Aorta (tissue), 5 donors: ENCODE data around the gene MEF2B. TPM values are rescaled to one million over a fixed set of nuclear protein-coding genes. Genes with fewer than 3 reads are reported as not detected.
"Not testable (repeated sequence)": the region's sequence is repeated elsewhere in the genome, so short reads cannot be mapped to it uniquely, and the experiment has no call there.

Experiments used
- ATAC-seq: fragments of 200-7000 bp; cut with Tn5 transposase; one replicate; pipeline ENCODE4 v1.9.1; 2022; ENCODE audit warnings: moderate library complexity; ENCODE audit not compliant: low FRiP score
- DNase-seq, 2 donors: peaks; one replicate each; pipeline ENCODE4 v3.0.0-alpha.2; 2020
- H3K27ac ChIP-seq, 2 donors: one replicate each; pipeline ENCODE4 v1.5.1; 2013; ENCODE audit warnings: low read length in 2 of 2, mild to moderate bottlenecking in 2 of 2, moderate library complexity in 2 of 2, control low read depth in 1 of 2, inconsistent platforms in 1 of 2, low read depth in 1 of 2
- H3K27me3 ChIP-seq, 2 donors: one replicate each; pipeline ENCODE4 v1.6.1; 2013; ENCODE audit warnings: control low read depth in 1 of 2, low read length in 1 of 2, mild to moderate bottlenecking in 1 of 2, moderate library complexity in 1 of 2; ENCODE audit not compliant: insufficient read depth in 2 of 2, control insufficient read depth in 1 of 2
- H3K36me3 ChIP-seq, 2 donors: one replicate each; pipeline ENCODE4 v1.6.1; 2013; ENCODE audit warnings: control low read depth in 1 of 2, low read length in 1 of 2, mild to moderate bottlenecking in 1 of 2; ENCODE audit not compliant: insufficient read depth in 2 of 2, control insufficient read depth in 1 of 2
- H3K4me1 ChIP-seq, 2 donors: one replicate each; pipeline ENCODE4 v1.6.1; 2013; ENCODE audit warnings: low read length in 2 of 2, control low read depth in 1 of 2, mild to moderate bottlenecking in 1 of 2, moderate library complexity in 1 of 2; ENCODE audit not compliant: insufficient read depth in 2 of 2, control insufficient read depth in 1 of 2
- H3K4me3 ChIP-seq, 2 donors: one replicate each; pipeline ENCODE4 v1.5.1; 2013; ENCODE audit warnings: low read length in 2 of 2, control low read depth in 1 of 2, mild to moderate bottlenecking in 1 of 2
- H3K9me3 ChIP-seq: one replicate; pipeline ENCODE4 v1.6.1; 2013; ENCODE audit warnings: mild to moderate bottlenecking, low read length; ENCODE audit not compliant: control insufficient read depth
- WGBS, 2 donors: extraction: QIAGEN DNeasy Blood & Tissue Kit; methylation state at CpG; one replicate each; pipeline ENCODE4 v1.1.7; 2013; 5-methylcytosine and 5-hydroxymethylcytosine counted together
- intact Hi-C, 2 donors: fragments of 100-400 bp; cut with DNase I; formaldehyde crosslinking; loops; one replicate each; pipeline versions ENCODE4 v1.14.2 to v1.15.0; 2022
- polyA plus RNA-seq, 2 donors: library from polyadenylated mRNA; stranded (reverse); fragments of 200-250 nt; gene quantifications; one replicate each; pipeline ENCODE4 v1.2.3, GENCODE V29; 2013
- total RNA-seq, 2 donors: library from RNA; stranded (reverse); fragmentation: NEBNext Ultra II Directional; extraction: Animal tissue kit (Norgen Biotek cat#: 25700); gene quantifications; one replicate each; pipeline ENCODE4 v1.2.1, GENCODE V29; 2021
- donor health status: healthy with polysubstance abuse.
- donor health status: Bipolar disorder and iron deficiency.
- donor health status: DM: no; HTN: no; CAD: no.
- donor health status: DM: no; HTN: no; CAD: no.
- donor health status: DM: yes; HTN: yes; CAD: no.

Gene MEF2B
- total and polyA plus RNA-seq, 4 donors, result 1.6 to 2.4 (median 1.8) TPM; not detected in 1

GRCh38 chr19:19154768-19155494, 15.1 kb downstream of the MEF2B start:
- no peaks in the 10 kb centered on the region for H3K9me3 ChIP-seq
- intact Hi-C loops, result no loop called here
- no peak overlapping the region for H3K27ac ChIP-seq
- H3K27me3 ChIP-seq, result no peaks in the 10 kb centered on the region
- DNase-seq (no peak), ATAC-seq (no peak)
- 96 to 99% methylated on average over 6 of the region's 6 CpGs for WGBS, 2 donors
- no peaks in the 10 kb centered on the region for H3K4me1 ChIP-seq
- H3K36me3 ChIP-seq, result no peaks in the 10 kb centered on the region
- no peak overlapping the region for H3K4me3 ChIP-seq

DNA sequence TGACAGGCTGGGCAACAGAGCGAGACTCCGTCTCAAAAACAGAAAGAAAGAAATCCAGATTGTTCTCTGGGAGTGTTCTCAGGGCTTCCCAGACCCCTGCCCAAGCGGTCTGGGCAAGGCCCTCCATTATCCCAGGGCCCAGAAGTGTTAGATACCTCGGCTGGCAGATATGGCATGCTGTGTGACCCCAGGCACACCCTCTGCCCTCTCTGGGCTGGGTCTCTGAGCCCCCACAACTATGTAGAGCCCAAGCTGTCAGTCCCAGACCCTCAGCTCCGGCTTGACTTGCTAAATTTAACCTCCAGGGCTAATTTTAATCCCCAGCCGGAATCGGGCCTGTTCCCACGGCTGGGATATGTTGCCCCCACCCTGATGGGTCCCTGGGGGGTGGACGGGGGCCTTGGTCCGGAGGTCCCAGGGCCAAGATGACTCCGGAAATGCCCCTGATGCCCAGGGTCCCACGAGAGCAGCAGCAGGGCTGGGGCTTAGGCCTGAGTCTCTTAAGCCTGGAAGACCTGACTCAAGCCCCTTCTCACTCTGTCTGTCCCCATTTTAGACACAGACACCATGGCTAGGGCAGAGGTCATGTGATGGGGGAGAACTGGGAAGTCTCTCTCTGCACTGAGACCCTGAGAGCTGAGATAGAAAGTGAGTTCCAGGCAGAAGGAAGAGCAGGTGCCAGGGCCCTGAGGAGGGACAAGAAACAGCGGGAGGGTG, 17.2 kb downstream of the MEF2B start:
- H3K27me3 ChIP-seq, result no peaks in the 10 kb centered on the region
- 37 to 50% methylated on average over 13 of the region's 13 CpGs for WGBS, 2 donors
- H3K9me3 ChIP-seq, result no peaks in the 10 kb centered on the region
- DNase-seq (no peak), ATAC-seq (no peak)
- intact Hi-C loops, result no loop called here
- H3K4me3 ChIP-seq, result no peak overlapping the region
- no peaks in the 10 kb centered on the region for H3K4me1 ChIP-seq
- H3K27ac ChIP-seq, result no peak overlapping the region
- peaks cover 0 to 4% of the 10 kb centered on the region in 2 donors for H3K36me3 ChIP-seq

- H3K27ac ChIP-seq, result no peak overlapping the region
- DNase-seq (no peak), ATAC-seq (no peak)
- no peaks in the 10 kb centered on the region for H3K4me1 ChIP-seq
- intact Hi-C loops, result no loop called here
- peaks cover 0 to 4% of the 10 kb centered on the region in 2 donors for H3K36me3 ChIP-seq
- no peak overlapping the region for H3K4me3 ChIP-seq
- no peaks in the 10 kb centered on the region for H3K9me3 ChIP-seq
- no peaks in the 10 kb centered on the region for H3K27me3 ChIP-seq
- WGBS, 2 donors, result 77 to 83% methylated on average over 11 of the region's 11 CpGs
These were observed 18.6 kb downstream of the MEF2B start for GRCh38 chr19:19151418-19151817.

DNA sequence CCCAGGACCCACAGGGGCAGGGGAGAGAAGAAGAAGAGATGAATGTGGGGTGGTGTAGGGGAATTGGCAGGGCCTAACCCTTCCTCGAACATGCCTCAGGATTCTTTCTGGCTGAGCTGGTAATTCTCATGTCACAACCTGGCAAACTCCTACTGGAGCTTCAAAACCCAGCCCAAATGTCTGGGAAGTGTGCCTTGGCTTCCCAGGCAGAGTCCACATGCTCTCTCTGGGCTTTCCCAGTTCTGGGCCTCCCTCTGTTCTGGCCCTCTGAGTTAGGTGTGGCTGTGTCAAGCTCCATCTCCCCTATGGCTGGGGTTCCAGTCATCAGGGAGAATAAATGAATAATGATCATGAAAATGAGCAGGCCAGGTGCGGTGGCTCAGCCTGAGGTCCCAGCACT, 20.6 kb downstream of the MEF2B start:
- Histone ChIP-seq H3K4me1 (no peaks in the 10 kb centered on the region), H3K36me3 (peaks cover 0 to 4% of the 10 kb centered on the region in 2 donors), H3K4me3 (no peak overlapping the region), H3K27ac (no peak overlapping the region), H3K27me3 (no peaks in the 10 kb centered on the region), H3K9me3 (no peaks in the 10 kb centered on the region)
- intact Hi-C loops, result loop anchor here in 1 of 2 donors (5.0 kb wide), 1 partner anchor 193 kb away; no protein-coding TSS in a partner anchor
- ATAC-seq, result no peak
- no peak for DNase-seq
- 83 to 85% methylated on average over 2 of the region's 2 CpGs for WGBS, 2 donors

GRCh38 chr19:19148504-19148903, 21.6 kb downstream of the MEF2B start:
- H3K4me1 ChIP-seq, H3K36me3 ChIP-seq, DNase-seq, ATAC-seq, H3K9me3 ChIP-seq, H3K4me3 ChIP-seq, H3K27ac ChIP-seq, H3K27me3 ChIP-seq: not testable (repeated sequence)
- WGBS, 2 donors, result 97 to 98% methylated on average over 8 of the region's 8 CpGs
- intact Hi-C loops, result loop anchor here in 1 of 2 donors (5.0 kb wide), 1 partner anchor 194 kb away; no protein-coding TSS in a partner anchor

DNA sequence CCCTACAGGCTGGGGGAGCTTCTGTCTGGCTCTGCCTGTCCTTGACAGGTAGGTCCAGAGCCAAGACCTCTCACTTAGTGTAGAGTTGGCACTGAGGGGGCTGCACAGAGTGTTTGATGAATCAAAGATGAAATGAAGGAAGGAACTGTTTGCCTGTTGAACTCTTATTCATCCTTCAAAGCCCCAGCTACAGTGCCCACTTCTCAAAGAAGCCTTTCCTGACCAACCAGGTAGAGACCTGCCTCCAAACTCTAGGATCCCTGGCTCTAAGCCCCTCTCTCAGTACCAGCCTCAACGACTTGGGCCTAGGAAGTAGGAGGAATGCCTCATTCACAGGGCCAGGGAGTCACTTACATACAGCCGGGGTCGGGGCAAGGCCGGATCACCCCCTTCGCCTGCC, 22.7 kb downstream of the MEF2B start:
- no peaks in the 10 kb centered on the region for H3K4me1 ChIP-seq
- intact Hi-C loops, result loop anchor here in 1 of 2 donors (2.0 to 5.0 kb wide), 2 partner anchors 27 to 195 kb away; no protein-coding TSS in a partner anchor
- H3K27ac ChIP-seq, result no peak overlapping the region
- H3K9me3 ChIP-seq, result no peaks in the 10 kb centered on the region
- peaks cover 0 to 4% of the 10 kb centered on the region in 2 donors for H3K36me3 ChIP-seq
- ATAC-seq (no peak), DNase-seq (no peak)
- no peaks in the 10 kb centered on the region for H3K27me3 ChIP-seq
- 94 to 95% methylated on average over 5 of the region's 5 CpGs for WGBS, 2 donors
- H3K4me3 ChIP-seq, result no peak overlapping the region

DNA sequence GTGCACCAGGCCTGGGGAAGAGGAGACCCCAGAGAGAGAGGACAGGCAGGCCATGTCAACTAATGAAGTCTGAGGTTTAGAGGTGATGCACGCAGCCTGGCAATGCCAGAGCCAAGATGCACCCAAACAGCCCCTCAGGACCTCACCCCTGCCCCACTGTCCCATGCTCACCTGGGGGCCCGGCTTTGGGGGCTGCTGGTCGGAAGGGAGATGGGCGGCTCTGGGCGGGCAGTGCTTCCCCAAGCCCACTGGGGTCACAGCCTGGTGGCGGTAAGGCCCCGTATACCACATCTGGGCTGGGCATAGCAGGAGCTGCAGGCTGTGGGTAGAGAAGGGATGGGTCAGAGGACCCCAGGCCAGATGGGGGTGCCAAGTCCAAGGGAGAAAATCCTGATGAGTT, 23.2 kb downstream of the MEF2B start:
- Histone ChIP-seq H3K4me3 (no peak overlapping the region), H3K36me3 (peaks cover 0 to 4% of the 10 kb centered on the region in 2 donors), H3K9me3 (no peaks in the 10 kb centered on the region), H3K27me3 (no peaks in the 10 kb centered on the region), H3K27ac (no peak overlapping the region), H3K4me1 (no peaks in the 10 kb centered on the region)
- WGBS, 2 donors, result 93 to 97% methylated on average over 7 of the region's 7 CpGs
- DNase-seq (no peak), ATAC-seq (no peak)
- intact Hi-C loops, result loop anchor here in 1 of 2 donors (2.0 to 5.0 kb wide), 2 partner anchors 28 to 195 kb away; no protein-coding TSS in a partner anchor

DNA sequence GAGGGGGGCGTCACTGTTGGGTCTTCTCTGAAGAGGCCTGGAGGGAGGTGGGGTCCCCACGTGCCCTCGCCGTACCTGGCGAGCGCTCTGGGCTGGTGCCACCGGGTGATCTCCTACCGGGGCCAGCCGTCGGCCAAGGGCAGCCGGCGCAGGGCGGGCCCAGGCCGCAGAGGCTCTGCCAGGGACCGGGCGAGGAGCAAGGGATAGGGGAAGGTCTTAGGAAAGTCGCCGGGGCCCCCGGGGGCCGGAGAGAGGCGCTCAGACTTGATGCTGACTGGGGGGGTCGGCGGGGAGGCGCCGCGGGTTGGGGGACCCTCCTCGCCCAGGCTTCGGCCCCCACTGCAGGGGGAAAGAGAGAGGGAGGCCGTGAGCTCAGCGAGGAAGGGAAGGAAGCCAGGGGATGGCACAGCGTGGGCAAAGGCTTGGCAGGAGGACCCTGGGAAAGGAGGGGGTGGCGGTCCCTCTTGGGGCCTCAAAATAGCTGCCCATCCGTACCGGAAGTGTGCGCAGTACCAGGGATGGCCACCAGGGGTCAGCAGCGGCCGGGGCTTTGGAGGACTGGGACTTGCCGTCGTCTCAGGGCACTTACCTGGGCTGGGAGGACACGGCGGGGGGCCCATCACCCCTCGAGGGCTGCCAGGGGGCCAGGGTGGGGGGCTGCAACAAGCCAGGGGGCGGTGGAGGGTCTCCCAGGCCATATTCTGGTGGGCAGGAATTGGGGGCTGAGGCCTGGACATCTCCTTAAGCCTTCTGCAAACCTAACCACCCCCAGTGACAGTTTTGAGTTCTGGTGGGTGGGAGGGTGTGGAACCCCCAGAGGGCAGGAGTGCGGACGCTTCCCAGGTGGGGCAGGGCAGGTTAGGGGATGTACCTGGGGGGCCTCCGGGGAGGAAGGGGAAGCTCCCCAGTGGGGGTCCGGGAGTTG, 24.1 kb downstream of the MEF2B start:
- peak; percentile 83 to 95 for DNase-seq
- intact Hi-C loops, result loop anchor here in 1 of 2 donors (2.0 to 5.0 kb wide), 2 partner anchors 29 to 196 kb away; no protein-coding TSS in a partner anchor
- Histone ChIP-seq H3K36me3 (peaks cover 0 to 4% of the 10 kb centered on the region in 2 donors), H3K4me1 (no peaks in the 10 kb centered on the region), H3K4me3 (no peak overlapping the region), H3K27ac (no peak overlapping the region), H3K9me3 (no peaks in the 10 kb centered on the region), H3K27me3 (no peaks in the 10 kb centered on the region)
- WGBS, 2 donors, result 18 to 21% methylated on average over 34 to 47 of the region's 47 CpGs
- ATAC-seq, result peak; percentile 90
